HG02884 (cell line): Measurements from ENCODE around the gene ABCG1.

Experiments used
- ATAC-seq: cut with Tn5 transposase; IDR thresholded peaks from one replicate; pipeline ENCODE4 v1.9.1; 2021; ENCODE audit warnings: mild to moderate bottlenecking, moderate library complexity; ENCODE audit not compliant: unreplicated experiment

The ABCG1 gene

DNA sequence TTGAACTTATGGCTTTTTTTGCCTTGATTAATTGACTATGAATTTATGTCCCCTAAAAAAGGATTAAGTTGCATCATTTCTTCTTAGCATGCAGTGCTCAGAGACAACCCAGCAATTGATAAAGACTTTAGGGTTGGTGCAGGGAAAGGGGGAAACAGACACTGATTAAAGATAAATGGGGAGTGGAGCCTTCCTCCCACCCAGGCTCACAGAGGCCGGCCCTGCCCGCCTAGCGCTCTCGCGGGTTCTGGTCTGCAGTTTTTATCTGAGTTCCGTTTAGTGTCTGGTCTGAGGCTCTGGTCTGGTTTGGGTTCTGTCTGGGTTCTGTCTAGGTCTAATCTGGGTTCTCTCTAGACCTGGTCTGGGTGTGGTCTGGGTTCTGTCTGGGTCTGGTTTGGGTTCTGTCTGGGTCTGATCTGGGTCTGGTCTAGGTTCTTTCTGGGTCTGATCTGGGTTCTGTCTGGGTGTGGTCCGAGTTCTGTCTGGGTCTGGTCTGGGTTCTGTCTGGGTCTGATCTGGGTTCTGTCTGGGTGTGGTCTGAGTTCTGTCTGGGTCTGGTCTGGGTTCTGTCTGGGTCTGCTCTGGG lies 48.1 kb downstream of the ABCG1 start:
- no peak for ATAC-seq

- no peak for ATAC-seq
These were observed 50.4 kb downstream of the ABCG1 start for GRCh38 chr21:42269386-42269785.

DNA sequence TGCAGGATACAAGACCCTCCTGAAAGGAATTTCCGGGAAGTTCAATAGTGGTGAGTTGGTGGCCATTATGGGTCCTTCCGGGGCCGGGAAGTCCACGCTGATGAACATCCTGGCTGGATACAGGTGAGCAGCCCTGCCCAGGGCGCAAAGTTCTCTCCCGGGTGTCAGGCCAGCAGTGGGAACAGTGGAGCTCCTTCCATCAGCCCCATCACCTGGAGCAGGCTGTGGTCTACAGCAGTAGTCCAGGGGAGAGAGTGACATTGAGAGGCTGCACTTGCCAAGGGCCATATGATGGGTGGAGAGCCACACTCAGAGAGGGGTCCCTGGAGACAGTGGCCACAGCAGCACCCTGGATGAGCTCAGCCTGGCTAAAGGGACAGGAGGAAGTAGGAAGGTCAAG lies 52.1 kb downstream of the ABCG1 start:
- ATAC-seq = no peak

GRCh38 chr21:42272109-42272962 lies 53.4 kb downstream of the ABCG1 start:
- ATAC-seq = no peak

DNA sequence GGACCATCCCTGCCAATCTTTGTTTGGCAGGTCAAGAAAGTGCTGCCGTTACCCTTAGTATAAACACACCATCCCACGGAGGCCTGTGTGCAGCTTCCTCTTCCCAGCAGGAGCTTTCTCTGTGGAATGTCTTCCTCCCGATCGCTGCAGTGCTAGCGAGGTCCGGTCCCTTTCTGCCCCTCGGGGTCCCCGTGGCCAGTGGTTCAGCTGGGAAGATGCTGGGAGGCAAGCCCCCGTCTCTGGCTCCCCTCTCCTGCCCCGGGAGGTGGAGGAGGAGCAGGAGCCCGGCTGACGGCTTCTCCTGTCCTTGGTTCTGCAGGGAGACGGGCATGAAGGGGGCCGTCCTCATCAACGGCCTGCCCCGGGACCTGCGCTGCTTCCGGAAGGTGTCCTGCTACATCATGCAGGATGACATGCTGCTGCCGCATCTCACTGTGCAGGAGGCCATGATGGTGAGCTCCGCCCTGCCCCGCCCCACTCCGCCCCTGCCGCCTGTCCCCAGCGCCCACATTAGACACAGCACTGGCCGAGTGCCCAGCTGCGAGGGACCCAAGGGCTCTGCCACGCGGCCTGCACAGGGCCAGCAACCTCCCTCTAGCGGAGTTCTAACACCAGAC lies 54.2 kb downstream of the ABCG1 start:
- ATAC-seq = no peak

GRCh38 chr21:42276076-42276475 lies 57.1 kb downstream of the ABCG1 start:
- no peak for ATAC-seq

DNA sequence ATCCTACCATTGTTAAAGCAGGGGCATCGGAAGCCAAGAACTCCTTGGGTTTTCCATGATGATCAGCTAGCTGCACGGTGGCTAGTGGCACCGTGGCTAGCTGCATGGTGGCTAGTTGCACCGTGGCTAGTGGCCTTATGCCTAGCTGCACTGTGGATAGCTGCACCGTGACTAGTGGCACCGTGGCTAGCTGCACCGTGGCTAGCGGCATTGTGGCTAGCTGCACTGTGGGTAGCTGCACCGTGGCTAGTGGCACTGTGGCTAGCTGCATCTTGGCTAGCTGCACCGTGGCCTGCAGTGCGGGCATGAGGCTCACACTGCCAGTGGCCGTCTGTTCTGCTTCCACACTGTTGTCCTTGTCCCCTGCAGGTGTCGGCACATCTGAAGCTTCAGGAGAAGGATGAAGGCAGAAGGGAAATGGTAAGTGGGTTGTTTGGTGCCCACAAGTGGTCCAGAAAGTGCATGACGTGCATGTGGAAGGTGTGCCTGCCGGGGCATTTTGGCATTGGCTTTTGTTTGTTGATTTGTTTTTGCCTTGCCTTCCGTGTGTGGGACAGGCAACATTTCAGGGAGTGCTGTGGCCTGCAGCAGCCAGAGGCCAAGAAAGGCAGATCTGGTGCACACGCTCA lies 57.7 kb downstream of the ABCG1 start:
- ATAC-seq = no peak

DNA sequence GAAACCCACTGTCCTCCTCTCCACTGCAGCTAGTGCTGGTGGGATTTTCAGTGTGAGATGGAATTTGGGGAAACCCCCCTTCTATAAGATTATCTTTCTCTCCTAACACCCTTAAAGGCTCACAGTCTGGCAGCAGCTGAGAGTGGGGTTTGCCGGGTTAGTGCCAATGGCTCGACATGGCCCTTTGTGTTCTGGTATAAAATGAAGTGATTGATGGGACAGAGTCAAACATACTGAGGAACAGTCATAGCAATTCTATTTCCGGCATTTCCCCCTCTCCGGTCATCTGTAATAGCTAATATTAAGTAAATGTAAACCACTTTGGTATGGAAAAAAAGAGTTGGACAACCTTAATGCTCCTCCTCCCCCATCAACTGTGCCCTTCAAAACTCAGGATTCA lies 58.7 kb downstream of the ABCG1 start:
- no peak for ATAC-seq

- no peak for ATAC-seq
These were observed 59.7 kb downstream of the ABCG1 start for GRCh38 chr21:42278451-42279149.

- ATAC-seq = no peak
These were observed 60.5 kb downstream of the ABCG1 start for GRCh38 chr21:42279341-42279871.

DNA sequence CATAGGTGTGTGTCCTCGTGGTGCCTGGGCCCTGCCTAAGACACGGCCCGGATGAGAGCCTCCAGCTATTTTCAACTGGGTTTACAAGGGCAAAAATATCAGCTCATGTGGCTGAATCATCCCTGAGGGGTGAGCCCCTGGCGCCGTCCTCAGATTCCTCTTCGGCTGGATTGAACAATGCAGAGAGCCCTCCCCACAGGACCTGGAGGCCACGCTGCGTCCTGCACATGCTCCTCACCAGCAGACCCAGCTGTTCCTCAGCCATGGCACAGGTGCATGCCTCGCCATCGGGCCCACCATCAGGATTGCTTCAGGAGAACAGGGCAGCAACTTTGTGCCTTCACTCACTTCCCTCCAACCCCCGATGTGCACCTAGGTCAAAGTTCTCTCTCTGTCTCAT lies 60.9 kb downstream of the ABCG1 start:
- ATAC-seq = no peak

DNA sequence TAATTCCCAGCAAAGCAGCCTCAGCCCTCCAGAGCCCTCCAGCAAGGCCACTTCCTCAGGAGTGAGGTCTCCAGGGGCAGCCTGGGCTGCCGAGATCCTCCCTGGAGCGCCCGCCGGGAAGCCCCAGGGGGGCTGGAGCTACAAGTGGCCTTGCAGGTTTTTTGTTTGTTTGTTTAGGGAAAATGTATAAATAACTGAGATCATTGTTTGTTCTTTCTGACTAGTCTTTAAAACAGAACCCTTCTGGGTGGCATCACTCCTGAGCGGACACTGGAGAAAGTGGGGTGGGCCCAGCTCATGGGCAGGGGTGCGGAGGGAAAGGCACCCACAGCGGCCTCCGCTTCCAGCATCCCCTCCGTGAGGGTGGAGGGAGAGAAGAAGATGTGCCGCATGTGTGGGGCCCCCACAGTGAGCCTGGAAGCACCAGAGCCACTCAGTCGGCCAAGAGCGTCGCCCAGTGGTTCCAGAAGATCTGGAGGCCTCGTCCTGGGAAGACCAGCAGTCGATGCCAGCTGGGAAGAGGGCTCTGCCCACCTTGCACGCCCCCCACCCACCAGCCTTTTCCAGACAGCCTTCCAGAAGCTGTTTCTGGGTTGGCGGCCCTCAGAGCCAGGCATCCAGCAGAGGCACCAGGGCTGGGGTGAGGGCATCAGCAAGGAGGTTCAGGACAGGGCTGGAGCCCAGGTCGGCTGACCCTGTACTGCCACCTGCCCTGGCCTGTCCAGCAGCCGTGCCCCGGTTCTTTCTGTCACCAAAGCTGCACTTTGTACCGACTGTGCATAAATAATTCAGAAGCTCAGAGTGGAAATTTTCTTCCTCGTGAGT lies 61.6 kb downstream of the ABCG1 start:
- ATAC-seq = no peak

DNA sequence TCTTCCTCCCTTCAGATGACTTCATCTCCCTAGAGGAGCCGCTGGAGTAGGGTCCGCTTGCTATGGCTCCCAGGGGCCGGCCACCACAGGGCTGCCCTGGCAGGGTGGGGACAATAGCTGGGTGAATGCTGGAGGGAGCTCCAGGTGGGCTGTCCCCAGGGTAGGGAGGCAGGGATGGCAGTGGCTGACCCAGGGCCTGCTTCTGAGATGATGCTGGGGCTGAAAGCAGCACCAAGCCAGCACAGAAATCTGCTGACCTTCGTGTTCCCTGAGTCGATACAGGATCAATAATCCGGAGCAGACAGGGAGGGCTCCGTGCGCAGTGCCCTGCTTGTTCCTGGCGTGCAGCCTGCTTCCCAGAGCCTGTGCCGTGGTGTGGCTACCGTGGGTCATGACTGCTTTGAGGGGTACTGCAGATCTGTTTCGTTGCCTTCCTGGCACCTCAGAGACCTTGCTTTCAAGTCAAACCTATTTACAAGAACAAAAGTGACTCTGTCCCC lies 62.3 kb downstream of the ABCG1 start:
- no peak for ATAC-seq

DNA sequence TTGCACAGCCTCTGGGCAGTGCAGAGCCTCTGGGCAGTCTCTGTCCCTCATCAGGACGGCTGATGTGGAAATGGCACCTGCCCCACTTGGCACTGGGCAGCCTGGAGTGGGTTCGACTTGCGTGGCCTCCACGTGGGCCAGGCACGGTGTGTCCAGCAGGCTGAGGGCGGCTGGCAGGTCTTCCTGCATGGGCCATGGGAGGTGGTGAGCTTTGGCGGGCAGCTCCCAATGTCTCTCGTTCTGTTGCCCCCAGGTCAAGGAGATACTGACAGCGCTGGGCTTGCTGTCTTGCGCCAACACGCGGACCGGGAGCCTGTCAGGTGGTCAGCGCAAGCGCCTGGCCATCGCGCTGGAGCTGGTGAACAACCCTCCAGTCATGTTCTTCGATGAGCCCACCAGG lies 63.1 kb downstream of the ABCG1 start:
- no peak for ATAC-seq

GRCh38 chr21:42282715-42283114 lies 63.8 kb downstream of the ABCG1 start:
- no peak for ATAC-seq

- no peak for ATAC-seq
These were observed 66.8 kb downstream of the ABCG1 start for GRCh38 chr21:42285569-42286245.

DNA sequence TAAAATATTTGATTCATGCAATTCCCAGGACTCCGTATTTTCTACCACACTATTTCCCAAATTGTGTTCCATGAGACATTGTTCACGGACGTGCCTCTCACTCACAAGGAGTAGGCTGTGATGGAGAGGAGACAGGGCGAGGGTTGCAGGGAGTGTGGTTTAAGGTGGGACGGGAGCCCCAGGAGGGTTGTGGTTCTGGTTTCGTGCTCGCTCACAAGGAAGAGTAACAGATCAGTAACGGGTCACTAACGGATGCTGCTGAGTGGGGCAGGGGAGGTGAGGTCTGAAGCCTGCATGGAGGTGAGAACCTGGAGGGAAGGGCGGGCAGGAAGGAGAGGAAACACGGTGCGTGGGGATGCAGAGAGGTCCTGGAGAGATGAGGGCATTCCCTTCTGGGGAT lies 67.5 kb downstream of the ABCG1 start:
- no peak for ATAC-seq

DNA sequence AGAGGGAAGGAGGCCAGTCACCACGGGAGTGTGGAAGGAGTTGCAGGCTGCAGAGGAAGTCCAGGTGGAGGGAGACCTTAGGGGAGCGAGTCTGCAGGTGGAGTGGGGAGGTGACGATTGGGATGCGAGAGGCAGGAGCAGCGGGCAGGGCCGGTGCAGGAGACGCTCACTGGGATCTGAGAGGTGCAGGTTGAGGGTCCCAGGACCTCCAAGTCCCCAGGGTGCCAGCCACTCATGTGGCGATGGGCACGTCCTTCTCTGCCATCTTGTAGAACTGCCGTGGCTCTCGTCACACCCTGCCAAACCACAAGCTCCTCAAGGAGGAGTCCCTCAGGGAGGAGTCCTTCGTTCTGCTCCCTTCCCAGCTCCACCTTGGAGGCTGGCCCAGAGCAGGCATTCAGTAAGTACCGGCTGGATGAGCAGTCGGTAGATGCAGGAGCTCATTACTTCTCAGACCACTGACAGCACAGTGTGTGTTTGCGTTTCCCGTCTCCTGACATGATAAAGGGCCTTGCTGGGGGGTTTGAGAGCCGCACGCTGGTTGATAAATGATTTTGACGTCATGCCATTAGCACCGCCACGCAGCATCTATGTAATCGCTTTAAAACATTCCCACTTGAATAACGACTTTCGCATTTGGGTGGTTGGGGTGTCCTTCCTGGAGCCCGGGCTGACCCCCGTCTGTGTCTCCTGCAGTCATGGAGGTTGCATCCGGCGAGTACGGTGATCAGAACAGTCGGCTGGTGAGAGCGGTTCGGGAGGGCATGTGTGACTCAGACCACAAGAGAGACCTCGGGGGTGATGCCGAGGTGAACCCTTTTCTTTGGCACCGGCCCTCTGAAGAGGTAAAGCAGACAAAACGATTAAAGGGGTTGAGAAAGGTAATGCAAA lies 68.5 kb downstream of the ABCG1 start:
- ATAC-seq = no peak
